LNCAP (cell line): Measurements from ENCODE around the gene ASIC4.

Source experiments
- TF ChIP-seq, protein P1 (sequence below): fragments of 450-650 bp; IDR thresholded peaks from 2 replicates; pipeline ENCODE4 v1.5.1; 2017; ENCODE audit warnings: mild to moderate bottlenecking

ASIC4 gene

GRCh38 chr2:219559156-219559915, 45.1 kb downstream of the ASIC4 start:
- TF ChIP-seq, protein P1, sequence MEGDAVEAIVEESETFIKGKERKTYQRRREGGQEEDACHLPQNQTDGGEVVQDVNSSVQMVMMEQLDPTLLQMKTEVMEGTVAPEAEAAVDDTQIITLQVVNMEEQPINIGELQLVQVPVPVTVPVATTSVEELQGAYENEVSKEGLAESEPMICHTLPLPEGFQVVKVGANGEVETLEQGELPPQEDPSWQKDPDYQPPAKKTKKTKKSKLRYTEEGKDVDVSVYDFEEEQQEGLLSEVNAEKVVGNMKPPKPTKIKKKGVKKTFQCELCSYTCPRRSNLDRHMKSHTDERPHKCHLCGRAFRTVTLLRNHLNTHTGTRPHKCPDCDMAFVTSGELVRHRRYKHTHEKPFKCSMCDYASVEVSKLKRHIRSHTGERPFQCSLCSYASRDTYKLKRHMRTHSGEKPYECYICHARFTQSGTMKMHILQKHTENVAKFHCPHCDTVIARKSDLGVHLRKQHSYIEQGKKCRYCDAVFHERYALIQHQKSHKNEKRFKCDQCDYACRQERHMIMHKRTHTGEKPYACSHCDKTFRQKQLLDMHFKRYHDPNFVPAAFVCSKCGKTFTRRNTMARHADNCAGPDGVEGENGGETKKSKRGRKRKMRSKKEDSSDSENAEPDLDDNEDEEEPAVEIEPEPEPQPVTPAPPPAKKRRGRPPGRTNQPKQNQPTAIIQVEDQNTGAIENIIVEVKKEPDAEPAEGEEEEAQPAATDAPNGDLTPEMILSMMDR = no peak

DNA sequence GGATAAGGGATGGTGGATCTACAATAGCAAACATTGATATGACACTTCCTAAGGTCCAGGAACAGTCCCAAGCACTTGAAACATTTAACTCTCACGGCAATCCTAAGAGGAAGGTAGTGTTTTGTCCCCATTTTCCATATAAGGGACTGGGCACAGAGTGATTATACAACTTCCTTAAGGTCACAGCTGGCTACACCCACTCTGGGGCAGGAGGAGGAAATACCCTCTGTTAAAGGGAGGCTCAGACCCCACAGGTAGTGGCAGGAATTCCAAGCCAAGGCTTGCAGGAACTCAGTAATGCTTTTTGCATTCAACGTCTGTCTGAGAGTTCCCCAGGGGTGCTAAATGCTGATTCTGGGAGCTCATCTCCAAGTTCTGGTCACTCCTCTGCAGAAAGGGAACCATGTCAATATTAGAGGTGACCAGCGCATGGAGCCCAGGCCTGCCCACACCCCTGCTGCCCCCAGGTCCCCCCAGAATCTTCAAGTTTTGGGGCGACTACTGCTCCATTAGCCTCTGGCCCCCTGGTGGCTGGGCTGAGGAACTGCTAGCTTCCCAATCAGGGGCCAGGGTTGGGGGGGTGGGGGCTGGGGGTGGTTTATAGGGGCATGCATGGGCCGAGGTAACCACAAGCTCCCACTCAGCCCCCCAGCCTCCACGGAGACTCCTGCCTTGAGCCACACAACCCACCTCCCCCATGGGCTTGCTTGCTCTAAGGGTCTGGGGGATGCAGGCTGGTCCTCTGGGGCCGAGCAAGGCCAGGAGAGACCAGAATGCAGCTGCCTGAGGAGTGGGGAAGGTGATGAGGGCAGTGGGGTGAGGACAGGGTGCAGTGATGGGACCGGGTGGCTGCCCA, 46.0 kb downstream of the ASIC4 start:
- TF ChIP-seq, protein P1 = peak; percentile 84

- TF ChIP-seq, protein P1 = no peak
These were observed 46.6 kb downstream of the ASIC4 start for GRCh38 chr2:219560893-219561178.

DNA sequence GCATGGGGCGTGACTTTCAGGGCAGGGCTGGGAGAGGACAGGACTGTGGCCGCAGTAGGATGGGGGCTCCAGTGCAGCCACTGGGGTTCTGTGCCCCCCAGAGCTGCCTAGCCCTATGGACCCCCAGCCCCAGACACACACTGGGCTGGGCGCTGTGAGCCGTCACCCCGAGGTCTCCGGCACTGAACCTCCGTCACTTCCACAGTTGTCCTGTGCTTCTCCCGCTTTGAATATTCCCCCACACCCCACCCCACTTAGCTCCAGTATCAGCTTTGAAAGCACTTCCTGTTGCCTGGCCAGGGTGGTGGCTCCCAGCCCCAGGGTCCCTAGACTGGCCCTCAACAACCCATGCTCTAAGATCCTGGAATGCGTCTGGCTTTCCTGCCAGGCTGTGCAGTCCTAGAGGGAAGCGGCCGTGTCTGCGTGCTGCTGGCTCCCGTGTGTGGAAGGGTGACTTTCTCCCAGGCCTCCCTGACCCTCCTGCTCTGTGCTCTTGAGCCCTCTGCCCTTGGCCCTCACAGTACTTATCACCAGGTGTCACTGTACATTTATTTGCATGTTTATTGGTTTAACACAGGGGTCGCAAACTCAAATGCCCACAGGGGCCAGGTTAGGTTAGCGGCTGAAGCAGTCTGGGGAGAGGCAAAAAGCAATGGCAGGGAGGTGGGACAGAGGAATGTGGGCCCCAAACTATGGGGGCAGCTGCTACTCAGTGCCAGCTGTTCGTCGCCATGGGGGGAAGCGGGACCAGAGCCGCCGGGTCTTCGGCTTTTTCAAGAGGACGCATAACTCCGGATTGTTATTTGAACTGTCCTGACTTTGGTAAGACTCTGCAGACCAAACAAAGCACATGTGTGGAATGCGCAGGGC, 47.1 kb downstream of the ASIC4 start:
- TF ChIP-seq, protein P1 = no peak

GRCh38 chr2:219562049-219563020, 48.1 kb downstream of the ASIC4 start:
- TF ChIP-seq, protein P1 = no peak

GRCh38 chr2:219563271-219563928, 49.1 kb downstream of the ASIC4 start:
- TF ChIP-seq, protein P1 = no peak
